Activated gamma-delta T cell treated with Interleukin-2 at 50 U/mL for 16 hours (primary cell): ENCODE measurements around the gene WDR86.

Experiments
- DNase-seq: peaks from one replicate; pipeline ENCODE4 v3.0.0-alpha.2; 2020

Gene WDR86

GRCh38 chr7:151389768-151390597, 19.9 kb downstream of the WDR86 start:
- no peak for DNase-seq

- DNase-seq = no peak
Measured at GRCh38 chr7:151389096-151389767, 20.6 kb downstream of the WDR86 start.

GRCh38 chr7:151388430-151388829, 21.4 kb downstream of the WDR86 start:
- no peak for DNase-seq

GRCh38 chr7:151388007-151388297, 21.9 kb downstream of the WDR86 start:
- DNase-seq = no peak

- DNase-seq = no peak
Measured at GRCh38 chr7:151387161-151388006, 22.5 kb downstream of the WDR86 start.

- DNase-seq = no peak
Measured at GRCh38 chr7:151386301-151387160, 23.3 kb downstream of the WDR86 start.

GRCh38 chr7:151385626-151386300, 24.1 kb downstream of the WDR86 start:
- DNase-seq = no peak

GRCh38 chr7:151384776-151385625, 24.8 kb downstream of the WDR86 start:
- DNase-seq = no peak

- no peak for DNase-seq
Measured at GRCh38 chr7:151384352-151384697, 25.5 kb downstream of the WDR86 start.

- no peak for DNase-seq
Measured at GRCh38 chr7:151383638-151384351, 26.0 kb downstream of the WDR86 start.

GRCh38 chr7:151382079-151382885, 27.6 kb downstream of the WDR86 start:
- DNase-seq = peak; percentile 24

- DNase-seq = peak; percentile 37
Measured at GRCh38 chr7:151381348-151382078, 28.3 kb downstream of the WDR86 start.

GRCh38 chr7:151381098-151381347, 28.8 kb downstream of the WDR86 start:
- DNase-seq = no peak

- DNase-seq = no peak
Measured at GRCh38 chr7:151380199-151381097, 29.4 kb downstream of the WDR86 start.

GRCh38 chr7:151379534-151380198, 30.2 kb downstream of the WDR86 start:
- DNase-seq = no peak

- DNase-seq = no peak
Measured at GRCh38 chr7:151379193-151379520, 30.7 kb downstream of the WDR86 start.

- no peak for DNase-seq
Measured at GRCh38 chr7:151378496-151379192, 31.2 kb downstream of the WDR86 start.
